Measurements from ENCODE around the gene METRNL. TPM values are rescaled to one million over a fixed set of nuclear protein-coding genes. Genes with fewer than 3 reads are reported as not detected.
A peak's percentile ranks its signal among the peaks of the same experiment; 100 is the strongest.
"Not testable (repeated sequence)": the region's sequence is repeated elsewhere in the genome, so short reads cannot be mapped to it uniquely, and the experiment has no call there.

METRNL gene, protein sequence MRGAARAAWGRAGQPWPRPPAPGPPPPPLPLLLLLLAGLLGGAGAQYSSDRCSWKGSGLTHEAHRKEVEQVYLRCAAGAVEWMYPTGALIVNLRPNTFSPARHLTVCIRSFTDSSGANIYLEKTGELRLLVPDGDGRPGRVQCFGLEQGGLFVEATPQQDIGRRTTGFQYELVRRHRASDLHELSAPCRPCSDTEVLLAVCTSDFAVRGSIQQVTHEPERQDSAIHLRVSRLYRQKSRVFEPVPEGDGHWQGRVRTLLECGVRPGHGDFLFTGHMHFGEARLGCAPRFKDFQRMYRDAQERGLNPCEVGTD
- total RNA-seq, result 257 TPM

DNA sequence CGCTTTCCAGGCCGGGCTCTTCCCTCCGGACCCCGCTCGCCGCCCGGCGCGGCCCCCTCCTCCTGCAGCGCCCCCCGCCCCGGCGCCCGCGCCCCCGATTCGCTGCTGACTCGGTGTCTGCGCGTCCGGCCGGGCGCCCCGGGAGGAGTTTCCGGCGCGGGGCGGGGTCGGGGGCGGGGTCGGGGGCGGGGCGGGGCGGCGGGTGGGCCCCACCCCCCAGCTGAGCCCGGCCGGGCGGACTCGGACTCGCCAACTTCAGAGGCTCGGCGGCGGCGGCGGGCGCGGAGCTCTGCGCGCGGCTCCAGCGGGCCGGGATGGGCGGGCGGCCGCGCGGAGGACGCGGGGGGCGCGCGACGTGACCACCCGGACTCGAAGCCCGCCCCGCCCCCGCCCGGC, at the start of gene METRNL:
TSS of gene METRNL (plus strand) at position 258 of the 396 bp plus-strand sequence. CDS start 207 bp downstream, outside the sequence.
- peaks cover 0 to under 1% of the 10 kb centered on the region in 2 donors for H3K36me3 ChIP-seq
- peak in 1 of 2 donors; percentile 88 for DNase-seq (ENCODE audit: low spot score in 2 of 2)
- peak within 1 kb of the TSS; percentile 92 to 97 for H3K27ac ChIP-seq
- peaks cover 17 to 36% of the 10 kb centered on the region in 2 donors for H3K4me1 ChIP-seq
- no peaks in the 10 kb centered on the region for H3K9me3 ChIP-seq
- H3K4me3 ChIP-seq, result peak within 1 kb of the TSS; percentile 95 to 98
- intact Hi-C loops (cut with DNase I), result loop anchor here (1.0 to 5.0 kb wide), 3 partner anchors 23 to 117 kb away; no protein-coding TSS in a partner anchor
- no peaks in the 10 kb centered on the region for H3K27me3 ChIP-seq
- TF ChIP-seq, protein P1, sequence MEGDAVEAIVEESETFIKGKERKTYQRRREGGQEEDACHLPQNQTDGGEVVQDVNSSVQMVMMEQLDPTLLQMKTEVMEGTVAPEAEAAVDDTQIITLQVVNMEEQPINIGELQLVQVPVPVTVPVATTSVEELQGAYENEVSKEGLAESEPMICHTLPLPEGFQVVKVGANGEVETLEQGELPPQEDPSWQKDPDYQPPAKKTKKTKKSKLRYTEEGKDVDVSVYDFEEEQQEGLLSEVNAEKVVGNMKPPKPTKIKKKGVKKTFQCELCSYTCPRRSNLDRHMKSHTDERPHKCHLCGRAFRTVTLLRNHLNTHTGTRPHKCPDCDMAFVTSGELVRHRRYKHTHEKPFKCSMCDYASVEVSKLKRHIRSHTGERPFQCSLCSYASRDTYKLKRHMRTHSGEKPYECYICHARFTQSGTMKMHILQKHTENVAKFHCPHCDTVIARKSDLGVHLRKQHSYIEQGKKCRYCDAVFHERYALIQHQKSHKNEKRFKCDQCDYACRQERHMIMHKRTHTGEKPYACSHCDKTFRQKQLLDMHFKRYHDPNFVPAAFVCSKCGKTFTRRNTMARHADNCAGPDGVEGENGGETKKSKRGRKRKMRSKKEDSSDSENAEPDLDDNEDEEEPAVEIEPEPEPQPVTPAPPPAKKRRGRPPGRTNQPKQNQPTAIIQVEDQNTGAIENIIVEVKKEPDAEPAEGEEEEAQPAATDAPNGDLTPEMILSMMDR (IDR thresholded peaks at IDR 0.05), result no peak

DNA sequence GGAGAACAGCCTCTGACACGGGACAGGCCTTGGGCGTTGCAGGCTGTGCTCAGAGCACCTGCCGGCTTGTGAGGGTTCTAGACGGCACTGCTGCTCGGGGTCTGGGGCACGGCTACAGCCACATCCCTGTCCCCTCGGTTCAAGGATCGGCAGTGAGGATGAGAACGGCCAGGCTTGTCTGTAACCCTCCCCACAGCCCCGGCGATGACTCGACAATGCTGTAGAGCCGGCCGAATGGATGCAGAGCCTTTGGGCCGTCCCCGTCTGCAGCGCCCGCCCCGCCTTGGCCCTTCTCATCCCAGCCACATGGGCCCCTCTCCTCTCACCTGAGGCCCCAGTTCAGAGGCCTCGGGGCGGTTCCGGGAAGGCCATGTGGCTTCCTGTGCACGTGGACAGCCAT, 49.0 kb upstream of the METRNL start:
- no peak overlapping the region for H3K27ac ChIP-seq
- TF ChIP-seq, protein P1 (IDR thresholded peaks at IDR 0.05), result no peak
- intact Hi-C loops (cut with DNase I), result no loop called here
- no peak overlapping the region for H3K4me3 ChIP-seq
- DNase-seq (ENCODE audit: low spot score in 2 of 2), result no peak
- peaks cover 0 to 4% of the 10 kb centered on the region in 2 donors for H3K36me3 ChIP-seq
- no peaks in the 10 kb centered on the region for H3K9me3 ChIP-seq
- no peaks in the 10 kb centered on the region for H3K4me1 ChIP-seq
- H3K27me3 ChIP-seq, result no peaks in the 10 kb centered on the region

DNA sequence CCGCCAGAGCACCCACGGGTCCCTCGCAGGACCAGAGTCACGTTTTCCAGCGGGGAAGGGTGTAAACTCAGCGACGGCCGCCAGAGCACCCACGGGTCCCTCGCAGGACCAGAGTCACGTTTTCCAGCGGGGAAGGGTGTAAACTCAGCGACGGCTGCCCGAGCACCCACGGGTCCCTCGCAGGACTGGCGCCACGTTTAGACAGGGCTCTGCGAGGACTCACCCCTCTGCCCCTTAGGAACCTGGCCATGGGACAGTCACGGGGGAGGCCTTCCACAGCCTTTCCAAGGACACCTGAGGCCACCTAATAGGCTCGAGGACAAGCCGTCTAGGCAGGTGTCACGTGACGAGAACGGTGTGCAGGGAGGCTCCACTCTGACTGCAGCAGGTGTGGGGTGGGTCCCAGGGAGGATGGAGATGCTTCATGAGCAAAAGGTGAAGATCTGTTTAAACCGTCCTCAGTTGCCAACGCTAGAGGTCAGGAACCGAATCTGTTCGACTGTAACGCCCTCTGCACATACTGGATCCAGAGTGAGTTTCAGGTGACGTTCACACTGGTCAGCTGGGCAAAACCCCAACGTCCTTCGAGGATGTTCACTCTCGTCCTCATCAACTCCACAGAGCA, 48.0 kb upstream of the METRNL start:
- DNase-seq (ENCODE audit: low spot score in 2 of 2), result peak in 1 of 2 donors; percentile 57
- H3K4me3 ChIP-seq, result no peak overlapping the region
- no peaks in the 10 kb centered on the region for H3K9me3 ChIP-seq
- intact Hi-C loops (cut with DNase I), result no loop called here
- H3K27me3 ChIP-seq, result no peaks in the 10 kb centered on the region
- no peaks in the 10 kb centered on the region for H3K4me1 ChIP-seq
- H3K27ac ChIP-seq, result no peak overlapping the region
- TF ChIP-seq, protein P1 (IDR thresholded peaks at IDR 0.05), result no peak
- peaks cover 0 to 4% of the 10 kb centered on the region in 2 donors for H3K36me3 ChIP-seq

DNA sequence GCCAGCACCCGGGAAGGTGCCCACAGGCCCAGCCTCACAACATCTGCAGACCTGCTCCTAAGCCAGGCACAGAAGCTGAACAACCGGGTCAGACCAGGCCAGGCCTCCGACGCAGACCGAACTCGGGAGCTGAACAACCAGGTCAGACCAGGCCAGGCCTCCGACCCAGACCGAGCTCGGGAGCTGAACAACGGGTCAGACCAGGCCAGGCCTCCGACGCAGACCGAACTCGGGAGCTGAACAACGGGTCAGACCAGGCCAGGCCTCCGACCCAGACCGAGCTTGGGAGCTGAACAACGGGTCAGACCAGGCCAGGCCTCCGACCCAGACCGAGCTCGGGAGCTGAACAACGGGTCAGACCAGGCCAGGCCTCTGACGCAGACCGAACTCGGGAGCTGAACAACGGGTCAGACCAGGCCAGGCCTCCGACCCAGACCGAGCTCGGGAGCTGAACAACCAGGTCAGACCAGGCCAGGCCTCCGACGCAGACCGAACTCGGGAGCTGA, 47.4 kb upstream of the METRNL start:
- not testable (repeated sequence) for DNase-seq (ENCODE audit: low spot score in 2 of 2)

DNA sequence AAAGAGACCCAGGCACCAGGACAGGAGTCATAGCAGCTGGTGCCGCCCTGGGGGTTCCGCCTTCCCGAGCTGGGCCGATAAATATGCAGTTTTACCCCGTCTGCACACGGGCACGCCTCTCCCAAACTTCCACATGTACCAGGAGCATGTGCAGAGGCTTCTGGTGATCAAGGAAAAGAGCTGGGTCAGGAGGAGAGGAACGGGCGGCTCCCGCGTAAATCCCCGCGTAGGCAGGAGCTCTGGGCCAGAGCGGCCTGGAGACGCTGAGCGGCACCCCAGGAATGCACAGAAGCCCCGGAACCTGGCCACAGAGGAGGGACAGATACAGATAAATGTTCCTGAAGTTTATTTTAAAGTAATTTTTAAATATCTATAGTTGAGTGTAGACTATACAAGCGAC, 46.6 kb upstream of the METRNL start:
- H3K4me1 ChIP-seq, result no peaks in the 10 kb centered on the region
- intact Hi-C loops (cut with DNase I), result no loop called here
- H3K36me3 ChIP-seq, result peaks cover 0 to 9% of the 10 kb centered on the region in 2 donors
- H3K4me3 ChIP-seq, result no peak overlapping the region
- no peak for DNase-seq (ENCODE audit: low spot score in 2 of 2)
- no peaks in the 10 kb centered on the region for H3K27me3 ChIP-seq
- TF ChIP-seq, protein P1 (IDR thresholded peaks at IDR 0.05), result no peak
- H3K27ac ChIP-seq, result no peak overlapping the region
- no peaks in the 10 kb centered on the region for H3K9me3 ChIP-seq

More for the DNA sequence above, 47.4 kb upstream of the METRNL start:
- H3K27ac ChIP-seq; H3K36me3 ChIP-seq; H3K27me3 ChIP-seq; intact Hi-C loops (cut with DNase I); H3K9me3 ChIP-seq; H3K4me3 ChIP-seq; H3K4me1 ChIP-seq: not testable (repeated sequence)

DNA sequence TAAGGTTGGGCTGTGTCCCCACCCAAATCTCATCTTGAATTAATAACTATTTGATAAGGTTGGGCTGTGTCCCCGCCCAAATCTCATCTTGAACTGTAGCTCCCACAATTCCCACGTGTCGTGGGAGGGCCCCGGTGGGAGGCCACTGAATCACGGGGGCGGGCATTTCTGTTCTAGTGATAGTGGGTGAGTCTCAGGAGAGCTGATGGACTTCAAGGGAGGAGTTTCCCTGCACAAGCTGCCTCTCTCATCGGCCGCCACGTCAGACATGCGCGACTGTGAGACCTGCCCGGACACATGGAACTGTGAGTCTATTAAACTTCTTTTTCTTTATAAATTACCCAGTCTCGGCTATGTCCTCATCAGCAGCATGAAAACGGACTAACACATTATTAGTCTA, 44.9 kb upstream of the METRNL start:
- H3K4me1 ChIP-seq, result no peaks in the 10 kb centered on the region
- no peaks in the 10 kb centered on the region for H3K9me3 ChIP-seq
- intact Hi-C loops (cut with DNase I), result no loop called here
- no peak overlapping the region for H3K27ac ChIP-seq
- DNase-seq (ENCODE audit: low spot score in 2 of 2), result no peak
- no peak overlapping the region for H3K4me3 ChIP-seq
- H3K27me3 ChIP-seq, result no peaks in the 10 kb centered on the region
- peaks cover 0 to 9% of the 10 kb centered on the region in 2 donors for H3K36me3 ChIP-seq
- TF ChIP-seq, protein P1 (IDR thresholded peaks at IDR 0.05), result no peak
